ENCODE results near the gene NLRP8.
"Not testable (repeated sequence)": the region's sequence is repeated elsewhere in the genome, so short reads cannot be mapped to it uniquely, and the experiment has no call there.

NLRP8 gene

GRCh38 chr19:55973982-55974381 lies 26.4 kb downstream of the NLRP8 start:
- DNase-seq (ENCODE audit: low read depth in 2 of 2), result no peak

GRCh38 chr19:55980415-55980814 lies 32.8 kb downstream of the NLRP8 start:
- no peak for DNase-seq (ENCODE audit: low read depth in 2 of 2)

GRCh38 chr19:55985254-55985653 lies 37.6 kb downstream of the NLRP8 start:
- no peak for DNase-seq (ENCODE audit: low read depth in 2 of 2)

DNA sequence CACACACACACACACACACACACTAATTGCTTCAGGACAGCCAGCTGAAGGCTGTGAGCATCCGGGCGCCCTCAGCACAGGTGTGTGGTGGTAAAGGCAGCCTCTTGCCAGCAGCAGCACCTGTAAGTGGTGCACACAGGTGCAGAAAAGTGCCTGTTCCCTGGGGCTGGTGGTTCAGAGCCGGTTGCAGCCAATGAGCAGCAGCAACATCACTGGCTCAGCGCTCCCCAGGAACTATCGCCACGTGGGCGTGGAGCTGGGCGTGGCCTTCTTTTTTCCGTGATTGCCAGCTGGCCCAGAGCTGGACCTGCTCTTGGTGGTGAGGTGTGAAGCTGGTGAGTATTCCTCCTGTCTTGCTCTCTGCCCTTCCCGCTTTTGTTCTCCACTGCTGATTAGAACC lies 38.9 kb downstream of the NLRP8 start, which contains the start of gene NLRP5:
TSS of gene NLRP5 (plus strand) at position 289 of the 400 bp plus-strand sequence.
- no peak for DNase-seq (ENCODE audit: low read depth in 2 of 2)

DNA sequence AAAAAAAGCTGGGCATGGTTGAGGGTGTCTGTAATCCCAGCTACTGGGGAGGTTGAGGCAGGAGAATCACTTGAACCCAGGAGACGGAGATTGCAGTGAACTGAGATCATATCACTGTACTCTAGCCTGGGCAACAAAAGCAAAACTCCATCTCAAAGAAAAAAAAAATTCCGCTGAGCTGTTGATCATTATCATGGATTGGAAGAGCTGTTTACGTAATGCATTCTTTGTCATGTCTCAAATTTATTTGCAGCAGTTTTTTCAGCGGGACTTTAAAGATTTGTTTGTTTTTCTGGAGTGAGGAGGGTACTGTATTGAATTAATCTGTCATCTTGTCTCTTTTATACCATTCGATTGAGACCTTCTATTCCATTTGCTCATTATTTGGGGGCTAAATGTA lies 43.2 kb downstream of the NLRP8 start:
- no peak for DNase-seq (ENCODE audit: low read depth in 2 of 2)

- no peak for DNase-seq (ENCODE audit: low read depth in 2 of 2)
These were observed 45.9 kb downstream of the NLRP8 start for GRCh38 chr19:55993492-55993891.

- no peak for DNase-seq (ENCODE audit: low read depth in 2 of 2)
These were observed 67.1 kb downstream of the NLRP8 start for GRCh38 chr19:56014765-56015164.

DNA sequence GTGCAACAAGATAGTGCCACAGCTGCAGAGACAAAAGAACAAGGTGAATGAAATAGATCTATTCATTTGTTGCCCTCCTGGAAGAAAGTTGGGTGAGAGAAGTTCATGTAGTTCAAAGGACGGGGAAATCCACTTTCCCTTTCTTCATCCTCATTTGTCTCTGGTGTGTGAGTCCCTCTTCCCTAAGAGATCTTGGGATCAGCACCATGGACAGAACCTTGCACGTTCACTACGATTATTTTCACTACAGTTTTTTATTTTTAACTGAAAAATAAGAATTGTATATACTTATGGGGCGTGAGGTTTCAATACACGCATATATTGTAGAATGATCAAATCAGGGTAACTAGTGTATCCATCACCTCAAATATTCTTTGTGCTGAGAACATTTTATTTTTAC lies 68.1 kb downstream of the NLRP8 start:
- no peak for DNase-seq (ENCODE audit: low read depth in 2 of 2)

- not testable (repeated sequence) for DNase-seq (ENCODE audit: low read depth in 2 of 2)
These were observed 71.7 kb downstream of the NLRP8 start for GRCh38 chr19:56019325-56019724.

- not testable (repeated sequence) for DNase-seq (ENCODE audit: low read depth in 2 of 2)
These were observed 72.8 kb downstream of the NLRP8 start for GRCh38 chr19:56020355-56020975.

DNA sequence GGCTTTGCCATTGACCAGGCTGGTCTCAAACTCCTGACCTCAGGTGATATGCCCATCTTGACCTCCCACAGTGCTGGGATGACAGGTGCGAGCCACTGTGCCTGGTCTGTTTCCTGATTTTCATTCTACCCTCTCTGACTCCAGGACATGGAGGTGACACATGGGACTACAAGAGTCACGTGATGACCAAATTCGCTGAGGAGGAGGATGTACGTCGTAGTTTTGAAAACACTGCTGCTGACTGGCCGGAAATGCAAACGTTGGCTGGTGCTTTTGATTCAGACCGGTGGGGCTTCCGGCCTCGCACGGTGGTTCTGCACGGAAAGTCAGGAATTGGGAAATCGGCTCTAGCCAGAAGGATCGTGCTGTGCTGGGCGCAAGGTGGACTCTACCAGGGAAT lies 79.1 kb downstream of the NLRP8 start:
- DNase-seq (ENCODE audit: low read depth in 2 of 2), result no peak
